H1 (cell line): ENCODE data around the gene L3MBTL4. TPM values are rescaled to one million over a fixed set of nuclear protein-coding genes. Genes with fewer than 3 reads are reported as not detected.

Experiments used
- CTCF ChIA-PET: fragments of 300-600 bp; sonication (Branson Sonifier 250); formaldehyde crosslinking; loops from one replicate; lab custom pipeline; 2021; ENCODE audit not compliant: partially characterized antibody; lab: Charles Lee
- POLR2A ChIA-PET: fragments of 300-600 bp; sonication (Branson Sonifier 250); formaldehyde crosslinking; loops from one replicate; lab custom pipeline; 2021; ENCODE audit warnings: inconsistent platforms; ENCODE audit not compliant: partially characterized antibody; lab: Charles Lee
- DNase-seq, 2 experiments: peaks; one replicate each; pipeline versions ENCODE4 v3.0.0 to v3.0.0-alpha.2; 2010 to 2022; ENCODE audit warnings: low spot score in 2 of 2, low read depth in 1 of 2, mixed read lengths in 1 of 2
- FAIRE-seq: peaks from 2 replicates; lab custom pipeline; 2011; peaks lifted over from hg19 to GRCh38; lab: Jason Lieb, UNC
- H2AFZ ChIP-seq: 2 replicates; pipeline ENCODE4 v1.8.1; 2012; ENCODE audit warnings: low read length, inconsistent platforms
- H2AK5ac ChIP-seq: 2 replicates; pipeline ENCODE4 v1.6.1; 2013; ENCODE audit warnings: low read depth, low read length
- H2BK120ac ChIP-seq: replicated peaks from 2 replicates; pipeline ENCODE3; 2013; ENCODE audit warnings: low read depth, low read length, inconsistent platforms
- H2BK12ac ChIP-seq: 2 replicates; pipeline ENCODE4 v1.6.1; 2013; ENCODE audit warnings: low read depth, low read length
- H2BK15ac ChIP-seq: 2 replicates; pipeline ENCODE4 v1.6.1; 2013; ENCODE audit warnings: low read length
- H2BK20ac ChIP-seq: 2 replicates; pipeline ENCODE4 v1.6.1; 2013; ENCODE audit warnings: low read length
- H2BK5ac ChIP-seq: 2 replicates; pipeline ENCODE4 v1.6.1; 2013; ENCODE audit warnings: low read depth, low read length
- H3K14ac ChIP-seq: 2 replicates; pipeline ENCODE4 v1.6.1; 2013; ENCODE audit warnings: inconsistent platforms; ENCODE audit not compliant: insufficient read length
- H3K18ac ChIP-seq: 2 replicates; pipeline ENCODE4 v1.6.1; 2013; ENCODE audit warnings: low read length; ENCODE audit errors: extremely low read depth
- H3K23ac ChIP-seq: 2 replicates; pipeline ENCODE4 v1.6.1; 2013; ENCODE audit warnings: inconsistent platforms; ENCODE audit not compliant: insufficient read length
- H3K23me2 ChIP-seq: 2 replicates; pipeline ENCODE4 v1.6.1; 2013; ENCODE audit warnings: low read depth, low read length
- H3K27ac ChIP-seq: 2 replicates; pipeline ENCODE4 v1.6.1; 2011; ENCODE audit warnings: low read depth, low read length, inconsistent platforms
- H3K27me3 ChIP-seq, 4 experiments: replicated peaks in 1 of 4; 1 replicate in 1 of 4; 2 replicates in 3 of 4; pipeline versions ENCODE4 v1.6.1 to v1.8.1; 2011 to 2013; ENCODE audit warnings: low read length in 3 of 4, mild to moderate bottlenecking in 3 of 4, inconsistent platforms in 2 of 4, mixed read lengths in 2 of 4, moderate library complexity in 1 of 4; ENCODE audit not compliant: control insufficient read depth in 3 of 4, insufficient read depth in 3 of 4; ENCODE audit errors: extremely low read depth in 1 of 4
- H3K36me3 ChIP-seq, 4 experiments: 2 replicates each; pipeline versions ENCODE4 v1.6.1 to v1.8.1; 2011 to 2013; ENCODE audit warnings: mild to moderate bottlenecking in 4 of 4, low read length in 3 of 4, moderate library complexity in 2 of 4, control low read depth in 1 of 4, inconsistent platforms in 1 of 4; ENCODE audit not compliant: insufficient read depth in 4 of 4, control insufficient read depth in 2 of 4
- H3K4ac ChIP-seq: replicated peaks from 2 replicates; pipeline ENCODE3; 2013; ENCODE audit warnings: low read length, low read depth, mixed read lengths, inconsistent platforms; ENCODE audit not compliant: insufficient read length
- H3K4me1 ChIP-seq, 4 experiments: replicated peaks in 1 of 4; 1 replicate in 1 of 4; 2 replicates in 3 of 4; pipeline versions ENCODE4 v1.6.1 to v1.8.1; 2011 to 2013; ENCODE audit warnings: low read length in 3 of 4, inconsistent platforms in 2 of 4, mixed read lengths in 1 of 4; ENCODE audit not compliant: insufficient read depth in 4 of 4, control insufficient read depth in 3 of 4
- H3K4me2 ChIP-seq, 2 experiments: 2 replicates each; pipeline versions ENCODE4 v1.6.1 to v1.8.1; 2011 to 2013; ENCODE audit warnings: low read depth in 2 of 2, low read length in 2 of 2, control low read depth in 1 of 2, inconsistent platforms in 1 of 2, mild to moderate bottlenecking in 1 of 2; ENCODE audit not compliant: insufficient read depth in 1 of 2
- H3K4me3 ChIP-seq, 4 experiments: fragments of 200-600, 300-600 bp in 1 of 4; sonication (generic), shearing (Covaris generic), sonication (Bioruptor Twin) in 1 of 4; 2 replicates each; pipeline versions ENCODE4 v1.5.1 to v1.8.1; 2011 to 2016; ENCODE audit warnings: low read length in 4 of 4, low read depth in 3 of 4, control low read depth in 2 of 4, inconsistent platforms in 2 of 4, mild to moderate bottlenecking in 2 of 4, mixed read lengths in 1 of 4, moderate library complexity in 1 of 4; ENCODE audit not compliant: insufficient read depth in 2 of 4; ENCODE audit errors: extremely low read depth in 1 of 4
- H3K56ac ChIP-seq: replicated peaks from 2 replicates; pipeline ENCODE3; 2013; ENCODE audit warnings: low read depth, mild to moderate bottlenecking, mixed read lengths, low read length, inconsistent platforms; ENCODE audit not compliant: insufficient read length
- H3K79me1 ChIP-seq: 2 replicates; pipeline ENCODE4 v1.6.1; 2013; ENCODE audit warnings: low read depth, low read length, control low read depth
- H3K79me2 ChIP-seq, 2 experiments: 2 replicates each; pipeline versions ENCODE4 v1.6.1 to v1.8.1; 2012 to 2013; ENCODE audit warnings: low read length in 2 of 2, mild to moderate bottlenecking in 2 of 2, inconsistent platforms in 1 of 2; ENCODE audit not compliant: insufficient read depth in 2 of 2, control insufficient read depth in 1 of 2
- H3K9ac ChIP-seq, 4 experiments: replicated peaks in 1 of 4; 1 replicate in 1 of 4; 2 replicates in 3 of 4; pipeline versions ENCODE4 v1.6.1 to v1.8.1; 2011 to 2013; ENCODE audit warnings: low read depth in 3 of 4, low read length in 3 of 4, control low read depth in 2 of 4, mild to moderate bottlenecking in 2 of 4, moderate library complexity in 2 of 4, inconsistent platforms in 1 of 4; ENCODE audit errors: extremely low read depth in 1 of 4
- H3K9me3 ChIP-seq, 2 experiments: 2 replicates each; pipeline versions ENCODE4 v1.6.1 to v1.8.1; 2012 to 2013; ENCODE audit warnings: mild to moderate bottlenecking in 2 of 2, moderate library complexity in 2 of 2, control low read depth in 1 of 2, inconsistent platforms in 1 of 2, low read depth in 1 of 2, low read length in 1 of 2, mixed read lengths in 1 of 2; ENCODE audit not compliant: insufficient read depth in 2 of 2
- H4K20me1 ChIP-seq, 2 experiments: replicated peaks in 1 of 2; 2 replicates each; pipeline versions ENCODE3 to v1.8.1; 2011 to 2013; ENCODE audit warnings: inconsistent platforms in 2 of 2, low read length in 2 of 2, mild to moderate bottlenecking in 1 of 2; ENCODE audit not compliant: insufficient read depth in 2 of 2, control insufficient read depth in 1 of 2
- H4K5ac ChIP-seq: 2 replicates; pipeline ENCODE4 v1.6.1; 2013; ENCODE audit warnings: low read length, low read depth, mixed read lengths, inconsistent platforms; ENCODE audit not compliant: insufficient read length
- H4K8ac ChIP-seq: 2 replicates; pipeline ENCODE4 v1.8.0; 2013; ENCODE audit warnings: mild to moderate bottlenecking, moderate library complexity, low read length, inconsistent platforms; ENCODE audit not compliant: insufficient read depth; ENCODE audit errors: extremely low read depth
- H4K91ac ChIP-seq: replicated peaks from 2 replicates; pipeline ENCODE3; 2013; ENCODE audit warnings: low read length, mixed read lengths, inconsistent platforms; ENCODE audit not compliant: insufficient read length
- ATF3 ChIP-seq: IDR thresholded peaks from 2 replicates; pipeline ENCODE4 v1.6.1; 2011; ENCODE audit warnings: low read depth, mild to moderate bottlenecking, low read length; ENCODE audit not compliant: insufficient read depth
- BCL11A ChIP-seq, 2 experiments: IDR thresholded peaks; one replicate each; pipeline ENCODE4 v1.6.1; 2011; ENCODE audit warnings: low read depth in 2 of 2, low read length in 2 of 2, mild to moderate bottlenecking in 2 of 2
- CTCF ChIP-seq, 3 experiments: IDR thresholded peaks; 1 replicate in 2 of 3; 2 replicates in 1 of 3; pipeline versions ENCODE4 v1.5.1 to v1.6.1; 2011; ENCODE audit warnings: low read length in 3 of 3, mild to moderate bottlenecking in 3 of 3, inconsistent platforms in 2 of 3, low read depth in 1 of 3, moderate library complexity in 1 of 3; ENCODE audit not compliant: insufficient read depth in 1 of 3; ENCODE audit errors: control extremely low read depth in 1 of 3
- GABPA ChIP-seq: IDR thresholded peaks from 2 replicates; pipeline ENCODE4 v1.6.1; 2011; ENCODE audit warnings: mild to moderate bottlenecking, low read length, moderate library complexity, borderline replicate concordance; ENCODE audit not compliant: insufficient read depth
- HDAC2 ChIP-seq, 2 experiments: fragments of 300-600 bp in 1 of 2; sonication (generic) in 1 of 2; IDR thresholded peaks; 2 replicates each; pipeline ENCODE4 v1.6.1; 2011 to 2012; ENCODE audit warnings: low read depth in 2 of 2, low read length in 2 of 2, mild to moderate bottlenecking in 2 of 2, moderate library complexity in 2 of 2, borderline replicate concordance in 1 of 2, inconsistent platforms in 1 of 2
- NANOG ChIP-seq: IDR thresholded peaks from 2 replicates; pipeline ENCODE4 v1.6.1; 2011; ENCODE audit warnings: low read length, low read depth, mild to moderate bottlenecking, inconsistent platforms; ENCODE audit not compliant: insufficient read depth, poor library complexity, severe bottlenecking
- NRF1 ChIP-seq: IDR thresholded peaks from 2 replicates; pipeline ENCODE4 v1.6.1; 2011; ENCODE audit warnings: mild to moderate bottlenecking, low read depth, low read length, improper control_type of control experiment
- POLR2A ChIP-seq, 2 experiments: IDR thresholded peaks; 1 replicate in 1 of 2; 2 replicates in 1 of 2; pipeline ENCODE4 v1.6.1; 2011; ENCODE audit warnings: low read depth in 2 of 2, low read length in 2 of 2, mild to moderate bottlenecking in 2 of 2; ENCODE audit errors: control extremely low read depth in 1 of 2
- SIX5 ChIP-seq: IDR thresholded peaks from 2 replicates; pipeline ENCODE4 v1.6.1; 2011; ENCODE audit warnings: mild to moderate bottlenecking, low read depth, low read length
- WGBS, 2 experiments: shearing (Covaris generic) in 1 of 2; methylation state at CpG; one replicate each; pipeline versions ENCODE4 v1.1.6 to v1.1.7; 2013 to 2015; ENCODE audit warnings: low lambda C conversion rate in 2 of 2, mixed read lengths in 2 of 2, inconsistent platforms in 1 of 2, low coverage in 1 of 2, missing lambda C conversion rate in 1 of 2; ENCODE audit not compliant: insufficient replicate concordance in 2 of 2, insufficient coverage in 1 of 2, insufficient read length in 1 of 2; ENCODE audit errors: extremely low coverage in 1 of 2, missing lambda C conversion rate in 1 of 2; 5-methylcytosine and 5-hydroxymethylcytosine counted together
- polyA plus RNA-seq, 7 experiments: library from polyadenylated mRNA; depleted of rRNA in 3 of 7; stranded (reverse) in 5 of 7; unstranded in 2 of 7; fragments of >200 nt in 5 of 7; fragments of 200-250 nt in 2 of 7; gene quantifications; 1 replicate in 5 of 7; 2 replicates in 1 of 7; 4 replicates in 1 of 7; pipeline versions ENCODE4 v1.2.1 to v1.2.3, GENCODE V29; 2011 to 2013; ENCODE audit warnings: missing spikeins in 2 of 7, mixed read lengths in 2 of 7
- total RNA-seq: library from RNA; stranded (reverse); fragmentation: NEBNext Ultra II Directional; extraction: Animal tissue kit (Norgen Biotek cat#: 25700); gene quantifications from 2 replicates; pipeline ENCODE4 v1.2.1, GENCODE V29; 2021

The L3MBTL4 gene
- total and polyA plus RNA-seq, 2 of the 8 experiments (the other 6 are each of a cell fraction or from before 2014, with no cell fraction given) = 1.0 to 2.1 TPM

- Histone ChIP-seq H2BK12ac (no peak overlapping the region), H3K23me2 (no peaks in the 10 kb centered on the region), H3K27me3 (peaks cover 0 to 2% (median 0%) of the 10 kb centered on the region in 4 experiments; a peak in 1 of 7 replicates), H2BK20ac (no peak overlapping the region), H3K27ac (no peak overlapping the region), H3K4me1 (no peaks in the 10 kb centered on the region), H3K79me2 (no peaks in the 10 kb centered on the region), H2BK15ac (no peak overlapping the region), H3K4ac (no peak overlapping the region), H3K36me3 (no peaks in the 10 kb centered on the region), H4K8ac (no peak overlapping the region), H2BK120ac (no peak overlapping the region), H3K23ac (no peak overlapping the region), H3K56ac (no peak overlapping the region), H3K79me1 (no peaks in the 10 kb centered on the region), H3K14ac (no peak overlapping the region), H4K20me1 (no peaks in the 10 kb centered on the region), H3K9ac (no peak overlapping the region), H4K91ac (no peak overlapping the region), H3K4me2 (no peak overlapping the region), H2AK5ac (no peak overlapping the region), H2AFZ (no peak overlapping the region), H3K18ac (no peak overlapping the region), H4K5ac (no peak overlapping the region), H3K4me3 (no peak overlapping the region), H3K9me3 (no peaks in the 10 kb centered on the region), H2BK5ac (no peak overlapping the region)
- no peak for DNase-seq
- no peak for FAIRE-seq
- 94% methylated on average over 11 of the region's 11 CpGs; no CpG with 5 or more reads in 1 of the 2 experiments for WGBS, 2 experiments
- CTCF ChIA-PET = interaction anchor here (0.6 to 0.8 kb wide), 4 partner anchors 135 to 544 kb away, joined by 3 to 4 read pairs (median 3); no protein-coding TSS in a partner anchor
- POLR2A ChIA-PET = interaction anchor here (1.5 kb wide), 1 partner anchor 375 kb away, joined by 3 read pairs; no protein-coding TSS in a partner anchor
- TF ChIP-seq SIX5 = no peak
- no peak for TF ChIP-seq CTCF (IDR thresholded peaks at IDR 0.05; ENCODE audit: control extremely low read depth in 1 of 3, insufficient read depth in 1 of 3, low read depth in 1 of 3, low read length in 3 of 3)
- no peak for TF ChIP-seq POLR2A (IDR thresholded peaks at IDR 0.05; ENCODE audit: control extremely low read depth in 1 of 2, low read depth in 2 of 2, low read length in 2 of 2)
- no peak for TF ChIP-seq NRF1
- TF ChIP-seq HDAC2 (IDR thresholded peaks at IDR 0.05; ENCODE audit: borderline replicate concordance in 1 of 2, low read depth in 2 of 2, low read length in 2 of 2) = no peak
- no peak for TF ChIP-seq NANOG
- TF ChIP-seq BCL11A (IDR thresholded peaks at IDR 0.05; ENCODE audit: low read depth in 2 of 2, low read length in 2 of 2) = no peak
- no peak for TF ChIP-seq GABPA
- no peak for TF ChIP-seq ATF3
Observed at GRCh38 chr18:6013171-6013810, 401.4 kb downstream of the L3MBTL4 start.
